GM23338 (cell line): ENCODE results near the gene DPYD. TPM values are rescaled to one million over a fixed set of nuclear protein-coding genes. Genes with fewer than 3 reads are reported as not detected.

Experiments used
- ATAC-seq: fragments of 200-7000 bp; cut with Tn5 transposase; 3 replicates; pipeline ENCODE4 v1.9.1; 2020
- DNase-seq: peaks from one replicate; pipeline ENCODE4 v3.0.0-alpha.2; 2015; ENCODE audit warnings: low spot score
- H2AFZ ChIP-seq: fragments of 200-600 bp; sonication (generic); 2 replicates; pipeline ENCODE4 v1.8.0; 2016; ENCODE audit warnings: antibody characterized with exemption, mild to moderate bottlenecking, moderate library complexity
- H3F3A ChIP-seq: fragments of 200-600 bp; sonication (generic); replicated peaks from 2 replicates; pipeline ENCODE4 v1.8.0; 2017; ENCODE audit warnings: antibody characterized with exemption, mixed run types, low read depth
- H3K27ac ChIP-seq: fragments of 200-600 bp; sonication (generic); 2 replicates; pipeline ENCODE4 v1.6.1; 2016; ENCODE audit warnings: low read depth
- H3K27me3 ChIP-seq: fragments of 200-600 bp; sonication (generic); 2 replicates; pipeline ENCODE4 v1.8.0; 2016; ENCODE audit warnings: mild to moderate bottlenecking, mixed run types, moderate library complexity; ENCODE audit not compliant: insufficient read depth
- H3K36me3 ChIP-seq: fragments of 200-600 bp; sonication (generic); 2 replicates; pipeline ENCODE4 v1.8.0; 2016; ENCODE audit warnings: mild to moderate bottlenecking; ENCODE audit not compliant: insufficient read depth
- H3K4me1 ChIP-seq: fragments of 200-600 bp; sonication (generic); 2 replicates; pipeline ENCODE4 v1.8.0; 2016; ENCODE audit warnings: mild to moderate bottlenecking, moderate library complexity; ENCODE audit not compliant: insufficient read depth
- H3K4me2 ChIP-seq: fragments of 200-600 bp; sonication (generic); 2 replicates; pipeline ENCODE4 v1.7.1; 2017; ENCODE audit warnings: mixed run types
- H3K4me3 ChIP-seq: fragments of 200-600 bp; sonication (generic); 2 replicates; pipeline ENCODE4 v1.6.1; 2016; ENCODE audit warnings: mixed run types
- H3K79me2 ChIP-seq: fragments of 200-600 bp; sonication (generic); replicated peaks from 2 replicates; pipeline ENCODE4 v1.8.0; 2017; ENCODE audit warnings: mild to moderate bottlenecking; ENCODE audit not compliant: insufficient read depth
- H3K9me2 ChIP-seq: fragments of 200-600 bp; sonication (generic); 2 replicates; pipeline ENCODE4 v1.8.0; 2017; ENCODE audit not compliant: insufficient read depth
- H4K20me1 ChIP-seq: fragments of 200-600 bp; sonication (generic); replicated peaks from 2 replicates; pipeline ENCODE4 v1.8.0; 2017; ENCODE audit warnings: mild to moderate bottlenecking; ENCODE audit not compliant: insufficient read depth
- H3K27ac Mint-ChIP-seq: 2 replicates; pipeline ENCODE4 v1.8.0; 2020; ENCODE audit warnings: inconsistent platforms, mild to moderate bottlenecking, moderate library complexity, mixed read lengths
- H3K27me3 Mint-ChIP-seq: 3 replicates; pipeline ENCODE4 v1.8.0; 2022; ENCODE audit warnings: low read depth, mild to moderate bottlenecking, moderate library complexity, mixed read lengths, inconsistent platforms; ENCODE audit not compliant: insufficient read depth, poor library complexity
- H3K36me3 Mint-ChIP-seq: 3 replicates; pipeline ENCODE4 v1.8.0; 2021; ENCODE audit warnings: low read depth, mild to moderate bottlenecking, inconsistent platforms, moderate library complexity, mixed read lengths
- H3K4me1 Mint-ChIP-seq: 3 replicates; pipeline ENCODE4 v1.8.0; 2020; ENCODE audit warnings: mild to moderate bottlenecking, inconsistent platforms, mixed read lengths
- H3K4me3 Mint-ChIP-seq: 3 replicates; pipeline ENCODE4 v1.8.0; 2021; ENCODE audit warnings: moderate library complexity, mild to moderate bottlenecking, inconsistent platforms, mixed read lengths
- H3K9me3 Mint-ChIP-seq: 3 replicates; pipeline ENCODE4 v1.8.0; 2020; ENCODE audit warnings: moderate library complexity, mild to moderate bottlenecking, inconsistent platforms, mixed read lengths
- CREB1 ChIP-seq: fragments of 250-450 bp; sonication (Bioruptor Pico); IDR thresholded peaks from 2 replicates; pipeline ENCODE4 v1.5.0; 2020; ENCODE audit warnings: low read depth, mild to moderate bottlenecking, moderate library complexity
- CTCF ChIP-seq, 2 experiments: fragments of 200-600 bp in 1 of 2; sonication (generic) in 1 of 2; conservative IDR thresholded peaks; 2 replicates each; pipeline versions ENCODE4 v1.5.1 to v1.6.1; 2016 to 2017; ENCODE audit warnings: antibody characterized with exemption in 2 of 2, low read depth in 2 of 2, mild to moderate bottlenecking in 2 of 2, moderate library complexity in 1 of 2
- ETS1 ChIP-seq: IDR thresholded peaks from 2 replicates; pipeline ENCODE4 v1.6.1; 2016; ENCODE audit warnings: antibody characterized with exemption
- EZH2phosphoT487 ChIP-seq: fragments of 200-600 bp; sonication (generic); IDR thresholded peaks from one replicate; pipeline ENCODE4 v1.8.1; 2018; ENCODE audit warnings: antibody characterized with exemption; ENCODE audit not compliant: unreplicated experiment
- JUNB ChIP-seq: IDR thresholded peaks from one replicate; pipeline ENCODE4 v1.6.1; 2016; ENCODE audit warnings: antibody characterized with exemption; ENCODE audit not compliant: unreplicated experiment
- NANOG ChIP-seq: IDR thresholded peaks from 2 replicates; pipeline ENCODE4 v1.6.1; 2016; ENCODE audit warnings: antibody characterized with exemption, borderline replicate concordance
- POLR2AphosphoS5 ChIP-seq: IDR thresholded peaks from 2 replicates; pipeline ENCODE4 v1.6.1; 2016; ENCODE audit warnings: antibody characterized with exemption, low read depth
- REST ChIP-seq: IDR thresholded peaks from one replicate; pipeline ENCODE4 v1.6.1; 2018; ENCODE audit warnings: antibody characterized with exemption; ENCODE audit not compliant: unreplicated experiment
- STAT1 ChIP-seq: IDR thresholded peaks from one replicate; pipeline ENCODE4 v1.6.1; 2016; ENCODE audit warnings: antibody characterized with exemption; ENCODE audit not compliant: unreplicated experiment
- ZNF331 ChIP-seq: fragments of 250-450 bp; sonication (Bioruptor Pico); IDR thresholded peaks from 2 replicates; pipeline ENCODE4 v1.5.0; 2020; ENCODE audit warnings: low read depth, mild to moderate bottlenecking, moderate library complexity
- ZNF462 ChIP-seq: fragments of 250-450 bp; sonication (Bioruptor Pico); IDR thresholded peaks from 2 replicates; pipeline ENCODE4 v1.5.0; 2020; ENCODE audit warnings: mild to moderate bottlenecking, moderate library complexity
- polyA plus RNA-seq: library from polyadenylated mRNA; unstranded; fragments of >200 nt; fragmentation: Nextera tagmentation; extraction: Ambion mirVana; gene quantifications from 2 replicates; pipeline ENCODE4 v1.2.1, GENCODE V29; 2016
- total RNA-seq: library from RNA; depleted of rRNA; stranded (reverse); fragments of >200 nt; shearing (Covaris generic); gene quantifications from 2 replicates; pipeline ENCODE4 v1.2.3, GENCODE V29; 2014

DPYD gene
- total and polyA plus RNA-seq, 2 experiments from 2014 or later: 0.50 to 1.6 TPM

- Mint-ChIP-seq H3K9me3 (no peaks in the 10 kb centered on the region), H3K4me1 (no peaks in the 10 kb centered on the region), H3K4me3 (no peak overlapping the region), H3K36me3 (no peaks in the 10 kb centered on the region), H3K27ac (no peak overlapping the region), H3K27me3 (no peaks in the 10 kb centered on the region)
- Histone ChIP-seq H3K9me2 (no peaks in the 10 kb centered on the region; the same call in none of the 2 replicates), H2AFZ (no peak overlapping the region), H3K4me2 (no peak overlapping the region), H3K4me3 (no peak overlapping the region), H3K4me1 (no peaks in the 10 kb centered on the region), H3F3A (no peaks in the 10 kb centered on the region), H3K27me3 (no peaks in the 10 kb centered on the region), H4K20me1 (no peaks in the 10 kb centered on the region), H3K27ac (no peak overlapping the region), H3K79me2 (no peaks in the 10 kb centered on the region), H3K36me3 (no peaks in the 10 kb centered on the region)
- ATAC-seq (no peak), DNase-seq (no peak)
- TF ChIP-seq STAT1 (no peak), ZNF331 (CRISPR knock-in tag) (no peak), REST (no peak), ZNF462 (CRISPR knock-in tag) (no peak), CTCF (conservative IDR thresholded peaks at IDR 0.05; ENCODE audit: low read depth in 2 of 2) (no peak), JUNB (no peak), NANOG (no peak), CREB1 (CRISPR knock-in tag) (no peak), POLR2AphosphoS5 (no peak), ETS1 (no peak), EZH2phosphoT487 (no peak)
Measured at GRCh38 chr1:97412737-97413136, 508.1 kb downstream of the DPYD start.
